K562 (cell line): ENCODE measurements around the gene HEMGN. TPM values are rescaled to one million over a fixed set of nuclear protein-coding genes. Genes with fewer than 3 reads are reported as not detected.
A peak's percentile ranks its signal among the peaks of the same experiment; 100 is the strongest.

ENCODE experiments used
- CEBPG ChIP-seq, 3 experiments: fragments of 200-800 bp in 1 of 3; sonication (Bioruptor generic) in 1 of 3; sonication (generic) in 1 of 3; formaldehyde crosslinking in 1 of 3; IDR thresholded peaks in 2 of 3; conservative IDR thresholded peaks in 1 of 3; 2 replicates each; pipeline versions ENCODE4 v1.6.1 to v1.8.0; 2016 to 2022; ENCODE audit warnings: missing compliant biosample characterization in 2 of 3, missing genetic modification characterization in 2 of 3, mild to moderate bottlenecking in 1 of 3, missing genetic modification reagents in 1 of 3
- CHCHD3 ChIP-seq: fragments of 250-450 bp; sonication (Bioruptor Pico); IDR thresholded peaks from 2 replicates; pipeline ENCODE4 v2.1.2; 2022; ENCODE audit warnings: mild to moderate bottlenecking
- CXXC5 ChIP-seq: fragments of 250-450 bp; sonication (Bioruptor Pico); IDR thresholded peaks from 2 replicates; pipeline ENCODE4 v1.8.0; 2022; ENCODE audit warnings: inconsistent platforms, mild to moderate bottlenecking, moderate library complexity
- E2F3 ChIP-seq: fragments of 250-450 bp; sonication (Bioruptor Pico); IDR thresholded peaks from 2 replicates; pipeline ENCODE4 v1.4.0; 2020; ENCODE audit warnings: mild to moderate bottlenecking
- ELF4 ChIP-seq: fragments of 450-650 bp; formaldehyde crosslinking; IDR thresholded peaks from 2 replicates; pipeline ENCODE4 v1.4.0; 2022; ENCODE audit warnings: missing genetic modification characterization
- EP300 ChIP-seq: IDR thresholded peaks from 2 replicates; pipeline ENCODE4 v1.6.1; 2012; ENCODE audit warnings: low read length, improper control_type of control experiment
- HNRNPLL ChIP-seq: fragments of 200-400 bp; formaldehyde crosslinking; IDR thresholded peaks from 2 replicates; pipeline ENCODE4 v1.6.1; 2017; ENCODE audit warnings: low read length, low read depth, mild to moderate bottlenecking; ENCODE audit not compliant: poor library complexity, severe bottlenecking
- MAFF ChIP-seq: IDR thresholded peaks from 2 replicates; pipeline ENCODE4 v1.6.1; 2012; ENCODE audit warnings: low read length, improper control_type of control experiment
- NR4A1 ChIP-seq, 2 experiments: fragments of 250-450 bp in 1 of 2; fragments of 450-650 bp in 1 of 2; sonication (Bioruptor Pico) in 1 of 2; IDR thresholded peaks; 2 replicates each; pipeline versions ENCODE4 v1.4.0 to v1.6.1; 2016 to 2020; ENCODE audit warnings: mild to moderate bottlenecking in 2 of 2, missing compliant biosample characterization in 1 of 2, missing genetic modification characterization in 1 of 2, moderate library complexity in 1 of 2
- OTX1 ChIP-seq: fragments of 450-650 bp; formaldehyde crosslinking; IDR thresholded peaks from 2 replicates; pipeline ENCODE4 v1.4.0; 2022; ENCODE audit warnings: mild to moderate bottlenecking
- POLR3G ChIP-seq: IDR thresholded peaks from 2 replicates; pipeline ENCODE4 v1.6.1; 2011; ENCODE audit not compliant: insufficient read length, insufficient replicate concordance; ENCODE audit errors: extremely low read depth
- SAFB2 ChIP-seq: fragments of 200-400 bp; formaldehyde crosslinking; IDR thresholded peaks from 2 replicates; pipeline ENCODE4 v1.6.1; 2018; ENCODE audit warnings: borderline replicate concordance, low read length, low read depth, moderate library complexity; ENCODE audit not compliant: severe bottlenecking
- TCF3 ChIP-seq: sonication (generic); formaldehyde crosslinking; IDR thresholded peaks from 2 replicates; pipeline ENCODE4 v1.4.0; 2020; ENCODE audit warnings: mild to moderate bottlenecking, missing genetic modification reagents
- TGIF2 ChIP-seq: sonication (generic); formaldehyde crosslinking; IDR thresholded peaks from 2 replicates; pipeline ENCODE4 v1.8.1; 2022; ENCODE audit warnings: mild to moderate bottlenecking, missing genetic modification reagents, moderate library complexity
- TOE1 ChIP-seq, 2 experiments: fragments of 450-650 bp in 1 of 2; sonication (generic) in 1 of 2; formaldehyde crosslinking in 1 of 2; IDR thresholded peaks; 2 replicates each; pipeline versions ENCODE4 v1.7.1 to v1.8.0; 2016 to 2022; ENCODE audit warnings: borderline replicate concordance in 2 of 2, mild to moderate bottlenecking in 2 of 2, antibody characterized with exemption in 1 of 2, inconsistent platforms in 1 of 2, low read depth in 1 of 2, missing genetic modification reagents in 1 of 2, moderate library complexity in 1 of 2
- ZBTB7A ChIP-seq: IDR thresholded peaks from 2 replicates; pipeline ENCODE4 v1.6.1; 2011; ENCODE audit warnings: low read depth, mild to moderate bottlenecking, low read length, moderate library complexity, borderline replicate concordance; ENCODE audit not compliant: control insufficient read depth
- ZNF232 ChIP-seq: sonication (generic); formaldehyde crosslinking; IDR thresholded peaks from 2 replicates; pipeline ENCODE4 v1.8.0; 2022; ENCODE audit warnings: mild to moderate bottlenecking, missing genetic modification reagents
- polyA plus RNA-seq, 8 experiments: library from polyadenylated mRNA; depleted of rRNA in 4 of 8; stranded (reverse) in 5 of 8; unstranded in 3 of 8; fragments of >200 nt; fragmentation: Nextera tagmentation in 2 of 8; fragmentation: Illumina TruSeq in 1 of 8; extraction: Ambion mirVana in 2 of 8; extraction: Trizol in 1 of 8; gene quantifications; 2 replicates each; pipeline versions ENCODE4 v1.2.1 to v1.2.3, GENCODE V29; 2011 to 2014; ENCODE audit warnings: inconsistent platforms in 1 of 8, missing spikeins in 1 of 8
- total RNA-seq, 7 experiments: library from RNA; depleted of rRNA in 6 of 7; stranded (reverse); fragments of >200 nt in 6 of 7; fragmentation: Illumina TruSeq in 2 of 7; extraction: Trizol in 2 of 7; gene quantifications; 2 replicates each; pipeline versions ENCODE4 v1.2.1 to v1.2.3, GENCODE V29; 2011 to 2021; ENCODE audit warnings: low replicate concordance in 1 of 7
- TF ChIP-seq, protein P1 (sequence below): sonication (generic); formaldehyde crosslinking; IDR thresholded peaks from 2 replicates; pipeline ENCODE4 v1.8.0; 2023; ENCODE audit warnings: mild to moderate bottlenecking, missing genetic modification reagents
- TF ChIP-seq, protein P2 (sequence below): sonication (generic); formaldehyde crosslinking; IDR thresholded peaks from 2 replicates; pipeline ENCODE4 v1.8.1; 2023; ENCODE audit warnings: mild to moderate bottlenecking, missing genetic modification reagents
- TF ChIP-seq, protein P3 (sequence below), 3 experiments: IDR thresholded peaks in 2 of 3; conservative IDR thresholded peaks in 1 of 3; 2 replicates each; pipeline ENCODE4 v1.5.1; 2011 to 2012; ENCODE audit warnings: low read length in 3 of 3, mild to moderate bottlenecking in 3 of 3, control low read depth in 2 of 3, improper control_type of control experiment in 1 of 3, inconsistent platforms in 1 of 3, low read depth in 1 of 3, mixed read lengths in 1 of 3, moderate library complexity in 1 of 3; ENCODE audit not compliant: insufficient read depth in 2 of 3

Gene HEMGN
- total and polyA plus RNA-seq, 9 of the 15 experiments (the other 6 are each of a cell fraction or from before 2014, with no cell fraction given) = 56.3 to 258 (median 137) TPM

DNA sequence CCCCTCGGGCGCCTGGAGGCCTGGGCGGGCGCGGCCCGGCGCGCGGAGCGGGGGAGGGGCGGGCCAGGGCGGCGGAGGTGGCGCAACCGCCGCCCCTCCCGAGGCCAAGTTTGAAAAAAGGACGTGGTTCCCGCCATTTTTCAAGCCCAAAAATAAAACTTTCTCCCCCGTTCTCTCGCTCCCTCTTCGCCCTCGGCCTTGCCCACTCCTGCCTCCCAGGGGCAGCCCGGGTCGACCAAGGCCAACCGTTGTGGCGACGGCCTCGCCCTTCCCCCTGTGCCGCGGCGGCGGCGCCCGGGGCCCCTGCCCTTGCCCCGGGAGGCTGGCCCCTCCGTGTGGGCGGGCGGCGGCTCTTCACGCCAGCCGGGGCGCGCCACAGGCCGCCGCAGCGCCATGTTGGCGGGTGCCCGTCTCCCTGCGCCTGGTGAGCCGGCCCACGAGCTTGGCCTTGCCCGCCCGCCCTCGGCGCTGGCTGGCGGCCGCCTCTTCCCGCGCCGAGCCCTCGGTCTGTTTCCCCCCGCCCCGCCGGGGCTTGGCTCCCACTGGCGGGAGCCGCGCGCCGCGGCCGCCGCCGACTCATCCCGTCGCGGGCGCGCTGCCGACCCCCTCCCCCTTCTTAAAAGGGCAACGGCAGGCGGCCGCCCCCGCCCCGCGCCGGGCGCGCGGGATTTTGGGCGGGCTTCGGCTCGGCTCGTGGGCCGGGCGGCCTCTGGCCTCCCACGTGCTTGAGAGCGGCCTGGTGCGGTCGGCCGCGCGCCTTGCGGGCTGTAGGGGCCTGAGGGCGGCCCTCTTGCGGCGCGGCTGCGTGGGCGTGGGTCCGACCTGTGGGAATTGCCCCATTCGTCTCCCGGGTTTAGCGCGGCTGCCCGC is 46.5 kb upstream of the HEMGN start (continued):
- TF ChIP-seq TOE1 (IDR thresholded peaks at IDR 0.05; ENCODE audit: borderline replicate concordance) (no peak), TOE1 (CRISPR knock-in tag; IDR thresholded peaks at IDR 0.05; ENCODE audit: borderline replicate concordance, low read depth) (peak; percentile 90; the same call in 1 of the 2 replicates), OTX1 (0 out of 2 replicates have a peak, but pooled peaks have one; percentile 30), NR4A1 (CRISPR knock-in tag; IDR thresholded peaks at IDR 0.05) (no peak), NR4A1 (tag; IDR thresholded peaks at IDR 0.05) (peak; percentile 31; the same call in 1 of the 2 replicates), E2F3 (peak; percentile 98), CXXC5 (CRISPR knock-in tag) (peak; percentile 91), CEBPG (CRISPR knock-in tag; IDR thresholded peaks at IDR 0.05) (0 out of 2 replicates have a peak, but pooled peaks have one; percentile 40), CEBPG (tag; conservative IDR thresholded peaks at IDR 0.05 in 1 of 2, IDR thresholded peaks at IDR 0.05 in 1 of 2) (peak; percentile 85 to 95), CHCHD3 (CRISPR knock-in tag) (no peak), SAFB2 (no peak), POLR3G (no peak), HNRNPLL (peak; percentile 41), TGIF2 (CRISPR knock-in tag) (peak; percentile 95), MAFF (no peak), ZBTB7A (peak; percentile 88), EP300 (peak; percentile 36), ELF4 (CRISPR knock-in tag) (no peak), ZNF232 (peak; percentile 92), TCF3 (CRISPR knock-in tag) (peak; percentile 5; the same call in 1 of the 2 replicates)
- TF ChIP-seq, protein P1, sequence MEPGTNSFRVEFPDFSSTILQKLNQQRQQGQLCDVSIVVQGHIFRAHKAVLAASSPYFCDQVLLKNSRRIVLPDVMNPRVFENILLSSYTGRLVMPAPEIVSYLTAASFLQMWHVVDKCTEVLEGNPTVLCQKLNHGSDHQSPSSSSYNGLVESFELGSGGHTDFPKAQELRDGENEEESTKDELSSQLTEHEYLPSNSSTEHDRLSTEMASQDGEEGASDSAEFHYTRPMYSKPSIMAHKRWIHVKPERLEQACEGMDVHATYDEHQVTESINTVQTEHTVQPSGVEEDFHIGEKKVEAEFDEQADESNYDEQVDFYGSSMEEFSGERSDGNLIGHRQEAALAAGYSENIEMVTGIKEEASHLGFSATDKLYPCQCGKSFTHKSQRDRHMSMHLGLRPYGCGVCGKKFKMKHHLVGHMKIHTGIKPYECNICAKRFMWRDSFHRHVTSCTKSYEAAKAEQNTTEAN (CRISPR knock-in tag) = no peak
- TF ChIP-seq, protein P2, sequence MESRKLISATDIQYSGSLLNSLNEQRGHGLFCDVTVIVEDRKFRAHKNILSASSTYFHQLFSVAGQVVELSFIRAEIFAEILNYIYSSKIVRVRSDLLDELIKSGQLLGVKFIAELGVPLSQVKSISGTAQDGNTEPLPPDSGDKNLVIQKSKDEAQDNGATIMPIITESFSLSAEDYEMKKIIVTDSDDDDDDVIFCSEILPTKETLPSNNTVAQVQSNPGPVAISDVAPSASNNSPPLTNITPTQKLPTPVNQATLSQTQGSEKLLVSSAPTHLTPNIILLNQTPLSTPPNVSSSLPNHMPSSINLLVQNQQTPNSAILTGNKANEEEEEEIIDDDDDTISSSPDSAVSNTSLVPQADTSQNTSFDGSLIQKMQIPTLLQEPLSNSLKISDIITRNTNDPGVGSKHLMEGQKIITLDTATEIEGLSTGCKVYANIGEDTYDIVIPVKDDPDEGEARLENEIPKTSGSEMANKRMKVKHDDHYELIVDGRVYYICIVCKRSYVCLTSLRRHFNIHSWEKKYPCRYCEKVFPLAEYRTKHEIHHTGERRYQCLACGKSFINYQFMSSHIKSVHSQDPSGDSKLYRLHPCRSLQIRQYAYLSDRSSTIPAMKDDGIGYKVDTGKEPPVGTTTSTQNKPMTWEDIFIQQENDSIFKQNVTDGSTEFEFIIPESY = peak; percentile 89
- TF ChIP-seq, protein P3, sequence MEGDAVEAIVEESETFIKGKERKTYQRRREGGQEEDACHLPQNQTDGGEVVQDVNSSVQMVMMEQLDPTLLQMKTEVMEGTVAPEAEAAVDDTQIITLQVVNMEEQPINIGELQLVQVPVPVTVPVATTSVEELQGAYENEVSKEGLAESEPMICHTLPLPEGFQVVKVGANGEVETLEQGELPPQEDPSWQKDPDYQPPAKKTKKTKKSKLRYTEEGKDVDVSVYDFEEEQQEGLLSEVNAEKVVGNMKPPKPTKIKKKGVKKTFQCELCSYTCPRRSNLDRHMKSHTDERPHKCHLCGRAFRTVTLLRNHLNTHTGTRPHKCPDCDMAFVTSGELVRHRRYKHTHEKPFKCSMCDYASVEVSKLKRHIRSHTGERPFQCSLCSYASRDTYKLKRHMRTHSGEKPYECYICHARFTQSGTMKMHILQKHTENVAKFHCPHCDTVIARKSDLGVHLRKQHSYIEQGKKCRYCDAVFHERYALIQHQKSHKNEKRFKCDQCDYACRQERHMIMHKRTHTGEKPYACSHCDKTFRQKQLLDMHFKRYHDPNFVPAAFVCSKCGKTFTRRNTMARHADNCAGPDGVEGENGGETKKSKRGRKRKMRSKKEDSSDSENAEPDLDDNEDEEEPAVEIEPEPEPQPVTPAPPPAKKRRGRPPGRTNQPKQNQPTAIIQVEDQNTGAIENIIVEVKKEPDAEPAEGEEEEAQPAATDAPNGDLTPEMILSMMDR (IDR thresholded peaks at IDR 0.05 in 2 of 3, conservative IDR thresholded peaks at IDR 0.05 in 1 of 3; ENCODE audit: insufficient read depth in 2 of 3, low read depth in 1 of 3, low read length in 3 of 3) = no peak
